GM19452 (cell line): ENCODE data around the gene CCDC85A.
A peak's percentile ranks its signal among the peaks of the same experiment; 100 is the strongest.
"Not testable (repeated sequence)": the region's sequence is repeated elsewhere in the genome, so short reads cannot be mapped to it uniquely, and the experiment has no call there.

Experiments
- ATAC-seq: cut with Tn5 transposase; IDR thresholded peaks from one replicate; pipeline ENCODE4 v1.9.1; 2021; ENCODE audit not compliant: unreplicated experiment

Gene CCDC85A

DNA sequence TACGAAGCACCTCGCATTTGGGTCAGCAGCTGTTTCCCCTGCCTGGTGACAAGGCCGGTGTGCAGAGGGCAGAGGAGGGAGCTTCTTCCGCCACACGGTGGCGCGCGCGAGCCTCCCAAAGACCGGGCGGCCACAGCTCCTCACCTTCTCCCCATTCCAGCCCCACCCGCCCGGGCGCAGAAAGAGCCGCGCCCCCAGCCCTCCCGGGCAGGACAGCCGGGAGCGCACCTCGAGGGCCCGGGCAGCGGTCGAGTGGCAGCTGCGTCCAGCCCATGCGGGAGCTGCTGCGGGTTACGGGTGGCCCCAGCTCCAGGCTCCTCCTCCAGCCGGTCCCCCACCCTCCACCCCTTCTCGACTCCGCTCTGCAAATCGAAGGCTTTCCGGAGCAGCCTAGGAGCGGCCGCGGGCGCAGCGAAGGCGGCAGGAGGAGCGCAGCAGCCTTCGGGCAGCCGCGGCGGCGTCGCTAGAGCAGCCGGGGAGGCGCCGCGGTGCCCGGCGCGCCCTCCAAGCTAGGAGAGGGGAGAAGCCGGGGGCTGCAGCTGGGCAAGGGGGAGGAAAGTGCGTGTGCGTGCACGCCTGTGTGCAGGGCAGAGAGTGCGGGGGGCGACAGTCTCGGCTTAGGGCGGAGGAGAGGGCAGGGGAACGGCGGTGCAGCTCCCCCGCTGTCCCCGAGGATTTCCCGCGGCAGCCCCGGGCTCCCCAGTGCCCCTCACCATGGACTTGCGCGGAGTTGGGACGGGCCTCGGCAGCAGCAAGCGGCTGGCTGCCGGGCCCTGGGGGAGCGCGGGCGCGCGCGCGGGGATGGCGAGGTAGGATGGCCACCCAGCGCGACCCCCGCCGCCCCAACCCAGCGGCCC, at the start of gene CCDC85A:
Gene CCDC85A, plus strand, starts transcription at position 348 of the 857 bp plus-strand sequence. CDS start 635 bp downstream, outside the sequence.
- ATAC-seq: peak; percentile 89

GRCh38 chr2:56134861-56135260, 48.9 kb upstream of the CCDC85A start:
- ATAC-seq: no peak

DNA sequence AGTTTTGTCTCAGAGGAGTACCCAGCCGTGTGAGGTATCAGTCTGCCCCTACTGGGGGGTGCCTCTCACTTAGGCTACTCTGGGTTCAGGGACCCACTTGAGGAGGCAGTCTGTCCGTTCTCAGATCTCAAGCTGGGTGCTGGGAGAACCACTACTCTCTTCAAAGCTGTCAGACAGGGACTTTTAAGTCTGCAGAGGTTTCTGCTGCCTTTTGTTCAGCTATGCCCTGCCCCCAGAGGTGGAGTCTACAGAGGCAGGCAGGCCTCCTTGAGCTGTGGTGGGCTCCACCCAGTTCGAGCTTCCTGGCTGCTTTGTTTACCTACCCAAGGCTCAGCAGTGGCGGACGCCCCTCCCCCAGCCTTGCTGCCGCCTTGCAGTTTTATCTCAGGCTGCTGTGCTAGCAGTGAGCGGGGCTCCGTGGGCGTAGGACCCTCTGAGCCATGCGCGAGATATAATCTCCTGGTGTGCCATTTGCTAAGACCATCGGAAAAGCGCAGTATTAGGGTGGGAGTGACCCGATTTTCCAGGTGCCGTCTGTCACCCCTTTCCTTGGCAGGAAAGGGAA, 41.2 kb upstream of the CCDC85A start:
- ATAC-seq: not testable (repeated sequence)

DNA sequence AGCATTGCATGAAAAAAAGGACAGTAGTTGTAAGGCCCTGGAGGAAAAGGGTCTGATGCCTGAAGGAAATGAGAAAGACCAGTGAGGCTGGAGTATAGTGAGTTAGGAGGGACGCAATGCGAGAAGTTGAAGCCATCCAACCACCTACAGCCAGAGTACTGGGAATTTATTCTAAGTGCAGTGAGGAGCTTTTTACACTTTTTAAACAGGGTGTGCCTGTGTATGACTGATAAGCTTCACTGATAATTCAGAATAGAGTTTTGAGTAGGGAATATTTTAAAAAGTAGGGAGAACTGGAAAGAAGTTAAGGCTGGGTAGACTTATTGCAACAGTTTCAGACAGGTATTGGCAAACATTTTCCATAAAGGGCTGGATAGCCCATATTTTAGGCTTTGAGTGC, 35.9 kb upstream of the CCDC85A start:
- ATAC-seq: no peak

DNA sequence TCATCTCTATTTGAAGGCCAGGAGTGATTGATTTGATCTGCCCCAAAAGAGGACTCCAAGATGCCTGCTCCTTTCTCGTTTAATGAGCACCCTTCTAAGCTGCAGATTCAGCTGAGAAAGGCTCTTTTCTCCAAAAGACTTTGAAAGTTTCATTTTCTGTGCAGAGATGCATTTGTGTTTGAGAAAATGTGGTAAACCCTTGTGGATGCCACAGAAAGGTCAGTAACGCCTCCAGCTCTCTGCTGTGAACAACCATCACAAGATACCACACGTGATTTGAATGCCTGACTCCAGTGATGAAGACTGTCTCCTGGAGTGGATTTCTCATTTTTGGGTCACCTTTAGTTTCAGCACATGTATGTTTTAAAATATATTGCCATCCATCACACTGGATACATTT, 35.0 kb upstream of the CCDC85A start:
- no peak for ATAC-seq

DNA sequence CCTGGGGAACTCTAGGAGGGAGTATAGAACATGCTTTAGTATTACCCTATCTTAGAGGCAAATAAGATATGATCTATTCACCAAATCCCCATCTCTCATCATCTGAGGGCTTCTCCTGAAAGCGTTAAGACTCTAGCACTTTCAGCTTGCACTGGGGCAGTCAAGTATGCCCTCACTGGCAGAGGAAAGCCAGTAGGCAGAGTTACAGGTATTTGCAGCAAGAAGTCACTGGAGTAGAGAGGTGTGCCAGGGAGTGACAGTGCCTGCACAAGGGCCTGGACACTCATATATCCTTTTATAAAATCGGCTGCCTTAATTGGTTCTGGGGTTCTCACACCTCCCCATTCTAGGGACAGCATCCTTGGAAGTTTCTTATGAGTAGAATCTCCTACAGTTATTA, 31.9 kb upstream of the CCDC85A start:
- no peak for ATAC-seq

GRCh38 chr2:56155188-56155587, 28.6 kb upstream of the CCDC85A start:
- no peak for ATAC-seq

- ATAC-seq: not testable (repeated sequence)
Observed at GRCh38 chr2:56159875-56160274, 23.9 kb upstream of the CCDC85A start.

GRCh38 chr2:56167616-56168562, 15.9 kb upstream of the CCDC85A start:
- ATAC-seq: no peak

DNA sequence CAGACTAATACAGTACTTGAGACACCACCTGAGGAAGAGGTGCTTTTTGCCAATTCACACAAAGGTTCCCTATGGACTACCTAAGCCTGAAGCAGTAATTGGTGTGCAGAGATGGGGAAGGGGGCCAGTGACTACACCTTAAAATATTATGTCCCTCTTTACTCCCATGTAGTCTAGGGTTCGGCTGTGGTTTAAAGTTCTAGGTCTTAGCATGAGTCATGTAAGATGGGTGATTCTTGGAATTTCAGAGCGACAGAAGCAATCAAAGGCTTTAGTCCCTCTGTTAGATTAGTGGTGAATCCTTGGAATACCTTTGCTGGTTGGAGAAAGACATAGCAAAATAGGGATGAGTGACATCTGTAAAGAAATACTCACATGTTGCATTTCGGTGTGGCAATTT, 14.3 kb upstream of the CCDC85A start:
- ATAC-seq: no peak

DNA sequence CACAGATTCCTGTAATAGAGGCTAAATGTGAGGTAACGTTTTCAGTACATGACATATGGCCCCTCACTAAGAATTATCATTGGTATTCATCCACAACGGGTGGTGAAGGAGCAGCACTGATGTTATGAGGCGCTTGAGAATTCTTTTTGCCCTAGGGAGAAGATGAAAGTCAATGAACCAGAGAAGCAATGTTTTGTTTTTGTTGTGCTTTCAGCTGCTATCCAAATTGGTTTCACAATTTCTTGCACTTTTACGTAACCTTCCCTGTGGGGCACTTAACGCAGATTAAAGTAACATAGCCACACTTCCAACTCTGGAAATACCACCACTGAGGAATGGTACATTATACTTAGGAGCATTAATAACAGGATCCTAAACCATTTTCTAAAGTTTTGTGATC, 13.3 kb upstream of the CCDC85A start:
- ATAC-seq: no peak

DNA sequence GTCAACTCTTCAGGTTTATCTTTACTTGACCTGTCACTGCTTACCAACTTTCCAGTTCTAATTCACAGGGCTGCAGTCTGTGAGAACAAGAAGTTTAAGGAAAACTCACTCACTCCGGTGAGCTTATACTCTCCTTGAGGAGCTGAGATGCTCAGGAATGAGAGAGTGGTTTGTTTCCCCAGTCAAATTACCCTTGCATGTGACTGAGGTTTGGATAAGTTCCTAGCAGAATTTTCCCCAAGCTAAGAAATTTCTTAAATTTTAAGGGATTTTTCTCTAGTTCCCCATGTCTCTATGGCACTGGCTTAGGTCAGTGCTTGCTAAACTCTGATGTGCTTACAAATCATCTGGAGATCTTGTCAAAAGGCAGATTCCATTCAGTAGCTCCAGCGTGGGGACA, 12.8 kb upstream of the CCDC85A start:
- no peak for ATAC-seq

- ATAC-seq: no peak
Observed at GRCh38 chr2:56175779-56176178, 8.0 kb upstream of the CCDC85A start.

GRCh38 chr2:56177420-56178220, 6.2 kb upstream of the CCDC85A start:
- ATAC-seq: peak; percentile 71

GRCh38 chr2:56179931-56180330, 3.9 kb upstream of the CCDC85A start:
- ATAC-seq: no peak

- ATAC-seq: no peak
Observed at GRCh38 chr2:56182420-56182819, 1.4 kb upstream of the CCDC85A start.

GRCh38 chr2:56184500-56185011, 766 bp downstream of the CCDC85A start:
- no peak for ATAC-seq

- ATAC-seq: no peak
Observed at GRCh38 chr2:56185101-56185581, 1.4 kb downstream of the CCDC85A start.

- no peak for ATAC-seq
Observed at GRCh38 chr2:56185582-56186046, 1.8 kb downstream of the CCDC85A start.

GRCh38 chr2:56191617-56192016, 7.8 kb downstream of the CCDC85A start:
- ATAC-seq: no peak
